GM12878 (cell line): Measurements from ENCODE around the gene MOK. TPM values are rescaled to one million over a fixed set of nuclear protein-coding genes. Genes with fewer than 3 reads are reported as not detected.

ENCODE experiments used
- BCL11A ChIP-seq: IDR thresholded peaks from 2 replicates; pipeline ENCODE4 v1.6.1; 2011; ENCODE audit warnings: low read depth, low read length
- CEBPZ ChIP-seq: fragments of 150-350 bp; IDR thresholded peaks from 2 replicates; pipeline ENCODE4 v1.6.1; 2016; ENCODE audit warnings: low read depth, low read length
- EED ChIP-seq: sonication (generic); IDR thresholded peaks from 2 replicates; pipeline ENCODE4 v1.6.1; 2016; ENCODE audit warnings: antibody characterized with exemption, low read depth
- EP300 ChIP-seq, 2 experiments: fragments of 150-350 bp in 1 of 2; IDR thresholded peaks; 2 replicates each; pipeline ENCODE4 v1.6.1; 2011 to 2012; ENCODE audit warnings: low read depth in 2 of 2, low read length in 2 of 2, borderline replicate concordance in 1 of 2, improper control_type of control experiment in 1 of 2, inconsistent platforms in 1 of 2; ENCODE audit not compliant: control insufficient read depth in 1 of 2
- FOS ChIP-seq: IDR thresholded peaks from 3 replicates; pipeline ENCODE4 v1.6.1; 2011; ENCODE audit warnings: borderline replicate concordance; ENCODE audit not compliant: insufficient read length; ENCODE audit errors: extremely low read depth
- HDAC6 ChIP-seq: fragments of 200-600 bp; sonication (generic); IDR thresholded peaks from one replicate; pipeline ENCODE4 v1.8.0; 2017; ENCODE audit warnings: antibody characterized with exemption; ENCODE audit not compliant: unreplicated experiment
- IKZF1 ChIP-seq: fragments of 450-650 bp; conservative IDR thresholded peaks from 2 replicates; pipeline ENCODE4 v1.6.1; 2017; ENCODE audit warnings: antibody characterized with exemption, mild to moderate bottlenecking
- IRF5 ChIP-seq: fragments of 450-650 bp; IDR thresholded peaks from 2 replicates; pipeline ENCODE4 v1.6.1; 2017; ENCODE audit warnings: borderline replicate concordance
- NKRF ChIP-seq: fragments of 450-650 bp; conservative IDR thresholded peaks from 2 replicates; pipeline ENCODE4 v1.6.1; 2017; ENCODE audit warnings: mild to moderate bottlenecking, moderate library complexity
- PBX3 ChIP-seq: IDR thresholded peaks from 2 replicates; pipeline ENCODE4 v1.6.1; 2011; ENCODE audit warnings: mild to moderate bottlenecking, low read depth, low read length, moderate library complexity; ENCODE audit not compliant: insufficient replicate concordance
- RAD51 ChIP-seq: fragments of 450-650 bp; IDR thresholded peaks from 2 replicates; pipeline ENCODE4 v1.6.1; 2016; ENCODE audit warnings: moderate library complexity, mild to moderate bottlenecking, inconsistent platforms
- SP1 ChIP-seq: IDR thresholded peaks from one replicate; pipeline ENCODE4 v1.6.1; 2011; ENCODE audit warnings: low read depth, low read length
- SRF ChIP-seq, 2 experiments: IDR thresholded peaks; 2 replicates each; pipeline ENCODE4 v1.6.1; 2011; ENCODE audit warnings: low read depth in 2 of 2, low read length in 2 of 2, mild to moderate bottlenecking in 1 of 2, moderate library complexity in 1 of 2
- YY1 ChIP-seq: IDR thresholded peaks from 2 replicates; pipeline ENCODE4 v1.6.1; 2011; ENCODE audit warnings: low read depth, mild to moderate bottlenecking, low read length
- ZBED1 ChIP-seq: IDR thresholded peaks from 2 replicates; pipeline ENCODE4 v1.6.1; 2016; ENCODE audit warnings: borderline replicate concordance
- ZNF687 ChIP-seq: fragments of 450-650 bp; IDR thresholded peaks from 2 replicates; pipeline ENCODE4 v1.6.1; 2017; ENCODE audit warnings: mild to moderate bottlenecking, moderate library complexity
- ZSCAN29 ChIP-seq: fragments of 450-650 bp; IDR thresholded peaks from 2 replicates; pipeline ENCODE4 v1.6.1; 2017; ENCODE audit warnings: mild to moderate bottlenecking, moderate library complexity
- polyA plus RNA-seq, 11 experiments: library from polyadenylated mRNA; depleted of rRNA in 4 of 11; unstranded in 6 of 11; stranded (reverse) in 5 of 11; fragments of >200 nt; fragmentation: Nextera tagmentation in 4 of 11; fragmentation: Illumina TruSeq in 1 of 11; extraction: Ambion mirVana in 4 of 11; extraction: Trizol in 1 of 11; gene quantifications; 1 replicate in 1 of 11; 2 replicates in 10 of 11; pipeline versions ENCODE4 v1.2.1 to v1.2.3, GENCODE V29; 2011 to 2016; ENCODE audit warnings: inconsistent platforms in 2 of 11, missing spikeins in 2 of 11, low read depth in 1 of 11
- total RNA-seq, 4 experiments: library from RNA; depleted of rRNA in 3 of 4; stranded (reverse); fragments of >200 nt in 3 of 4; fragmentation: Illumina TruSeq in 1 of 4; extraction: Trizol in 1 of 4; gene quantifications; 2 replicates each; pipeline versions ENCODE4 v1.2.1 to v1.2.3, GENCODE V29; 2013 to 2021

The MOK gene
- total and polyA plus RNA-seq, 10 of the 15 experiments (the other 5 are each of a cell fraction or from before 2014, with no cell fraction given): 0.10 to 3.0 (median 1.4) TPM

GRCh38 chr14:102319351-102320032 is 14.5 kb upstream of the MOK start, which contains the start of gene ZNF839 (continued):
- TF ChIP-seq SRF (IDR thresholded peaks at IDR 0.05; ENCODE audit: low read depth in 2 of 2, low read length in 2 of 2) (peak in 1 of 2 experiments; percentile 74; a peak in 1 of 4 replicates), BCL11A (no peak), IKZF1 (peak; percentile 91), ZNF687 (peak; percentile 57; the same call in 1 of the 2 replicates), YY1 (peak; percentile 96), CEBPZ (no peak), PBX3 (peak; percentile 12), SP1 (peak; percentile 69), FOS (no peak), EED (no peak), RAD51 (no peak), IRF5 (no peak), EP300 (IDR thresholded peaks at IDR 0.05; ENCODE audit: borderline replicate concordance in 1 of 2, control insufficient read depth in 1 of 2, low read depth in 2 of 2, low read length in 2 of 2) (peak in 1 of 2 experiments; percentile 36; a peak in 1 of 4 replicates), ZSCAN29 (peak; percentile 62; the same call in 1 of the 2 replicates), ZBED1 (no peak), HDAC6 (no peak), NKRF (peak; percentile 84)
